Memory B cell (primary cell): ENCODE results near the gene KRTAP10-7.
"Not testable (repeated sequence)": the region's sequence is repeated elsewhere in the genome, so short reads cannot be mapped to it uniquely, and the experiment has no call there.

Experiments
- ATAC-seq: fragments of 150-1000 bp; cut with Tn5 transposase; 2 replicates; pipeline ENCODE4 v1.10.0; 2021; ENCODE audit warnings: low read depth, mild to moderate bottlenecking, moderate library complexity
- DNase-seq, 2 donors: peaks; one replicate each; pipeline ENCODE4 v3.0.0; 2022; ENCODE audit warnings: low spot score in 2 of 2
- H3K27ac Mint-ChIP-seq: one replicate; pipeline ENCODE4 v1.8.0; 2022; ENCODE audit warnings: mild to moderate bottlenecking, moderate library complexity, mixed read lengths
- H3K27me3 Mint-ChIP-seq: one replicate; pipeline ENCODE4 v1.8.0; 2022; ENCODE audit warnings: mixed read lengths
- H3K36me3 Mint-ChIP-seq: one replicate; pipeline ENCODE4 v1.8.0; 2022; ENCODE audit warnings: mild to moderate bottlenecking, mixed read lengths
- H3K4me1 Mint-ChIP-seq: one replicate; pipeline ENCODE4 v1.8.0; 2022; ENCODE audit warnings: mixed read lengths
- H3K4me3 Mint-ChIP-seq: one replicate; pipeline ENCODE4 v1.8.0; 2022; ENCODE audit warnings: mild to moderate bottlenecking, moderate library complexity, mixed read lengths
- H3K9me3 Mint-ChIP-seq: one replicate; pipeline ENCODE4 v1.8.0; 2022; ENCODE audit warnings: mixed read lengths

Gene KRTAP10-7

DNA sequence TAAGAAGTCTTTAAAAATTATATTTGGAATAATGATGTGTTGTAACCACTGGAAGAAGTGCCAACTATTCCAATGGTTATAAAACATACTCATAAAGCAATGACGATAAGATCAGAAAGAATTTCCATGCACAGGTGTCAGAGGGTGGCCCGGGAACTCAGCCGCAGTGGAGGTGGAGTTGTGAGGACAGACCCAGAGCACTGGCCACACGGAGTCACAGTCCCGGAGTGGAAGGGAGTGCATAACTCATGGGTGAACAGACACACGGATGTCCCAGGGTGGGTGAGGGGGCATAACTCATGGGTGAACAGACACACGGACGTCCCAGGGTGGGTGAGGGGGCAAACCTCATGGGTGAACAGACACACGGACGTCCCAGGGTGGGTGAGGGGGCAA, 24.4 kb upstream of the KRTAP10-7 start:
- peaks cover 18% of the 10 kb centered on the region for H3K9me3 Mint-ChIP-seq
- ATAC-seq = no peak
- peaks cover 10% of the 10 kb centered on the region for H3K36me3 Mint-ChIP-seq
- peaks cover 28% of the 10 kb centered on the region for H3K27me3 Mint-ChIP-seq
- DNase-seq = no peak
- H3K4me1 Mint-ChIP-seq = peaks cover 2% of the 10 kb centered on the region
- H3K4me3 Mint-ChIP-seq = no peak overlapping the region
- H3K27ac Mint-ChIP-seq = no peak overlapping the region

DNA sequence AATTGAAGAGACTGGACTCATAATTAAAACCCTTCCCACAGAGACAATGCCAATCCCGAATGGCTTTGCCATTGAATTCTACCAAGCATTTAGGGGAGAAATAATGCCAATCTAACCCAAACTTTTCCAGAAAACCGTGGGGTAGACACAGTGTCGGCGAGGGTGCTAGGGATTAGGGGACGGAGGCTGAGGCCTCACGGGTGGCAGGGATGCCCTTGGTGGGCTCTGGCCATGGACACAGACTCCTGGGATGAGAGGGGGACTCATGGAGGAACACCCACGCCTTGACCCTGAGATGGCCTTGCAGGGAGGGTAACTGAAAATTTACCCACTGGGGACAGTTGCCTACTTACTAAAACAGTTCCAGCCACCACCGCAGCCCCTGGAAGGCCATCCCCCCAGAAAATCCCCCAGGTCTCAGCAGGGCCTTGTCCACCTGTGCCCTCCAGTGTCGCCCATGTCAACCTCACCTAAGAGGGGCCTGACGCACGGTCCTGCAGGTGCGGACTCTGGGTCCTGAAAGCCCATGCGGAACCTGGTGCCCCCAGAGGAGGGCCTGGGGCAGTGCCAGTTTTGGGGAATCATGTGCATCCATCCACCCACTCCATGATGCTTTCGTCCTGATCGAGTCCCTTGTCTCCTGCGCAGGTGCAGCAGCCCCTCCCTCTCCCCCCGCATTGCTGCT, 21.9 kb upstream of the KRTAP10-7 start:
- Mint-ChIP-seq H3K4me1 (peaks cover 2% of the 10 kb centered on the region), H3K27me3 (peaks cover 23% of the 10 kb centered on the region)

DNA sequence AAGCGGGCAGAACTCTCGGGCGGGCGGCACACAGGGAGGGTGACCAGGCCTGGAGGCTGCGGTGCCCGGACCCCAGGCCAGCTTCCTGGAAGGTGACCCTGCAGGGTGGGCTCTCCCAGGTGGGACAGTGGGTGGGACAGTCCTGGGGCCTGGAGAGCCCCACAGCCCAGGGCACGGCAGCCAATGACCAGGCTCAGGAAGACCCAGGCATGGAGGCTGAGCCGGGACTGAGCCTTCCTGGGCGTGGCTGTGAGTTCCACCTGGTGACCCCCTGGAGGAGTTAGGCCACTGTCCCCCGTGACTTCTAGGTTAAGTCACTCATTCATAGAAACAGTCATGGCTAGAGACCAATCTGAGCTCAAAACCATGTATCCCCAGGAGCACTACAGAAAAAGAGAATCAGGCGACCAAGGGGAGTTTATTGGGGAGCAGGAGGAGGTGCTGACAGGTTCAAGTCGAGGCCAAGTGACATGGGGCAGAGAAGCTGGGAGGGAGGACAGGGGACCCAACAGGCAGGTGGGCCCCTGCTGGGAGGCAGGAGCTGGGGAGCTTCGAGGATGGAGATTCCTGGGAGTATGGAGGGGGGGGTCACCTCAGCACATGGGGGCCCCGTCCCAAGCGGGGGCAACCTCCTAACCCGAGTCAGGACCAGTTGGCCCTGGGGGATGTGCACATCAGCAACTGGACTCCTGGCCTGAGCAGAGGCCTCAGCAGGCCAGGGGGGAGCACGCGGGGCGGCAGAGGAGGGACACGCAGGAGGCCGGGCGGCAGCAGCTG, 21.2 kb upstream of the KRTAP10-7 start:
- Mint-ChIP-seq H3K36me3 (peaks cover 12% of the 10 kb centered on the region), H3K27ac (no peak overlapping the region), H3K4me1 (peaks cover 2% of the 10 kb centered on the region), H3K9me3 (peaks cover 25% of the 10 kb centered on the region), H3K27me3 (peaks cover 24% of the 10 kb centered on the region), H3K4me3 (no peak overlapping the region)
- ATAC-seq (no peak), DNase-seq (no peak)

More for the DNA sequence above, 21.9 kb upstream of the KRTAP10-7 start:
- peaks cover 12% of the 10 kb centered on the region for H3K36me3 Mint-ChIP-seq
- ATAC-seq = no peak
- H3K9me3 Mint-ChIP-seq = peaks cover 25% of the 10 kb centered on the region
- no peak for DNase-seq
- H3K4me3 Mint-ChIP-seq = no peak overlapping the region
- H3K27ac Mint-ChIP-seq = no peak overlapping the region

DNA sequence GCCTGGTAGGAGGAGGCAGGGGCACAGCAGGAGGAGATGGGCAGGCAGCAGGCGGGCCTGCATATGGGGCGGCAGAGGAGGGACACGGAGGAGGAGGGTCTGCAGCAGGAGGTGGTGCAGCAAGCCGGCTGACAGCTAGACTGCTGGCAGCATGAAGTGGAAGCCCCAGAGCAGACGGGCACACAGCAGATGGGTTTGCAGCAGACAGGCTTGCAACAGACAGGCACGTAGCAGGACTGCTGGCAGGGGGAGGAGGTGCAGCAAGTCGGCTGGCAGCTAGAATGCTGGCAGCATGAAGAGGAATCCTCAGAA, 20.6 kb upstream of the KRTAP10-7 start:
- Mint-ChIP-seq H3K9me3 (peaks cover 25% of the 10 kb centered on the region), H3K27me3 (peaks cover 22% of the 10 kb centered on the region), H3K27ac (no peak overlapping the region), H3K4me3 (no peak overlapping the region), H3K36me3 (peaks cover 12% of the 10 kb centered on the region), H3K4me1 (peaks cover 2% of the 10 kb centered on the region)
- ATAC-seq (no peak), DNase-seq (no peak)

DNA sequence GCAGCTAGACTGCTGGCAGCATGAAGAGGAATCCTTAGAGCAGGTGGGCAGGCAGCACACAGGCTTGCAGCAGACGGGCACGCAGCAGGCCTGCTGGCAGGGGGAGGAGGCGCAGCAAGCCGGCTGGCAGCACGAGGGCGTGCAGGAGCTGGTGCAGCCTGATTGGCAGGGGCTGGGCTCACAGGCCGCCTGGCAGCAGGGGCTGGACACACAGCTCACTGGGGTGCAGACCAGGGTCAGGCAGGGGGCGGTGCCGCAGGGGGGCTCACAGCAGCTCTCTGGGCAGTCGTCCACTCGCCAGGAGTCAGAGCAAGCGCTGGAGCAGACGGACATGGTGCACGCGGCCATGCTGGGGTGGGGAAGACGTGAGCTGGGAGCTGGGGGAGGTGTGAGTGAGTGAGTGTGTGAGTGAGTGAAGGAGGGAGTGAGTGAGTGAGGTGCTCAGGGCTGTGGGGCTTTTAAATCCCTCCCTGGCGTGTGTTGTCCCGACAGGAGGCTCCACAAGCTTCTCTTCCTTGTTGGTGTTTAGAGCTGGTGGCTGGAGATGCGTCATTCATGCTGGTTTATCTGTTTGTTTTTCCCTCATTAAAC, 20.1 kb upstream of the KRTAP10-7 start, which contains the start of gene KRTAP10-5:
TSS of gene KRTAP10-5 (minus strand) at position 374 of the 591 bp plus-strand sequence. CDS start at position 348, 26 bp downstream.
- H3K27ac Mint-ChIP-seq, DNase-seq: not testable (repeated sequence)
- peaks cover 25% of the 10 kb centered on the region for H3K9me3 Mint-ChIP-seq

DNA sequence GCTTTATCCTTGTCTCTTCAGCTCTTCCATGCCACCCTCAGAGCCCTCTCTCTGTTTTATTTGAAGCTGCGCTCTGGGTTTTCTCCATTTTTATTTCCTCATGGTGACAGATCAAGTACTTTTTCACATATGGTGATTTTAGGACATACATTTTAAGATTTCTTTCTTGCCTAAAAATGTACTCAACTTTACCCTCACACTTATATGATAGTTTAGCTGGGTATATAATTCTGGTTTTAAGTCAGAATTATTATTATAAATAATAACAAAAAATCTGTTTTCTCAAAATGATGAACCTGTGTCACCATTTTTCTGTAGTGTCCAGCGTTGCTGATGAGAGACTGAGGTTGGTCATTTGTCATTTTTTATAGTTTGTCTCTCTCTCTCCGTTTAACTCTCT, 19.2 kb upstream of the KRTAP10-7 start:
- H3K4me1 Mint-ChIP-seq = no peaks in the 10 kb centered on the region
- no peak overlapping the region for H3K27ac Mint-ChIP-seq
- H3K27me3 Mint-ChIP-seq = peaks cover 23% of the 10 kb centered on the region
- DNase-seq (no peak), ATAC-seq (no peak)
- peaks cover 28% of the 10 kb centered on the region for H3K9me3 Mint-ChIP-seq
- H3K4me3 Mint-ChIP-seq = no peak overlapping the region
- peaks cover 12% of the 10 kb centered on the region for H3K36me3 Mint-ChIP-seq

More for the DNA sequence above, 20.1 kb upstream of the KRTAP10-7 start, which contains the start of gene KRTAP10-5:
- Mint-ChIP-seq H3K36me3 (peaks cover 12% of the 10 kb centered on the region), H3K27me3 (peaks cover 23% of the 10 kb centered on the region)
- ATAC-seq, H3K4me1 Mint-ChIP-seq, H3K4me3 Mint-ChIP-seq: not testable (repeated sequence)

DNA sequence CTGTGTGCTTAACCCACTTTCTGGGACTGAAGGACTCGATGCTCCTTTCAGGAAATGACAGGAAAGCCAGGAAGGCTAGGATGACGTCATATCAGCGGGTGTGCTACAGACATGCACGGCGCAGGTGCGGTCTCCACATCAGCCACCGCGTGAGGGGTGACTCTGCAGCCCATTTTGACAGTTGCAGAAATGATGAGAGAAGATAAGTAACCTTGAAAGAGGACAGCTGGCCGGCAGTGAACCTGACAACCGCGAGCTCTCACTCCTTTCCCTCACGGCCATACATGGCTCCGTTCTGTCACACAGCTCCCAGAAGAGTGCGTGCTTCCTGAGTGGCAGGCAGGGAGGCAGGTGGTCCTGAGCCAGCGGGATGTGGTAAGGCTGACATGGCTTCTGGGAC, 18.3 kb upstream of the KRTAP10-7 start:
- Mint-ChIP-seq H3K9me3 (peaks cover 25% of the 10 kb centered on the region), H3K4me3 (no peak overlapping the region), H3K36me3 (peaks cover 10% of the 10 kb centered on the region)

DNA sequence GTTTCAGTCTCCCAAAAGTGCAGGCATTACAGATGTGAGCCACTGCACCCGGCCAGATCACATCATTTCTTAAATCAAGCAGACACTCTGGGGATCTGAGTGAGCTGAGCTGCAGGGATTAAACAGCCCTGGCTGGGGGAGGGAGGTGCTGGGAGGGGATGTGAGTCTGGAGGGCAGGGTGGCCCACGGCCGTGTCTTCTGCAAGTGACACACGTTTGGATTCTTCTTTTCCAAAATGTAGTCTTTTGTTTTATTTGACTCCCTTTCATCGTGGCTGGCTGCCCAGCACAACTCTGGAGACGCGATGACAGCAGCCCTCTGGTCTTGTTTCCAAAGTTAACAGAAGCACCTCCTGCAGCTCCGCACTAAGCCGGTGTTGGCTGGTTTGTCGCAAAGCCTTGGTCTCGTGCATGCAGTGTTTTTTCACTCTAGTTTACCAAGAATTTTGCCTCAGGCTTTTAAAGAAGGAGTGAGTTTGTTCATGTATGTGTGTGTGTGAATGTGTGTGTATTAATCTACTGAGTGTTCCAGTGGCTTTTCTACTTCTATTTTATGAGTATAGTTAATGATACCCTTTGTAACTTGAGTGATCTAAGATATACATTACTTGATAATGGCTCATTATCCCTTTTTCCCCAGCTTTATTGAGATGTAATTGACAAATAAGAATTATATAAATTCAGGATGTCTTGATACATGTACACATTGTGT, 17.2 kb upstream of the KRTAP10-7 start:
- Mint-ChIP-seq H3K9me3 (peaks cover 21% of the 10 kb centered on the region), H3K27ac (no peak overlapping the region), H3K36me3 (peaks cover 10% of the 10 kb centered on the region), H3K4me1 (no peaks in the 10 kb centered on the region), H3K27me3 (peaks cover 24% of the 10 kb centered on the region), H3K4me3 (no peak overlapping the region)
- ATAC-seq (no peak), DNase-seq (no peak)

More for the DNA sequence above, 18.3 kb upstream of the KRTAP10-7 start:
- Mint-ChIP-seq H3K27me3 (peaks cover 27% of the 10 kb centered on the region), H3K4me1 (no peaks in the 10 kb centered on the region), H3K27ac (no peak overlapping the region)
- no peak for DNase-seq
- no peak for ATAC-seq

DNA sequence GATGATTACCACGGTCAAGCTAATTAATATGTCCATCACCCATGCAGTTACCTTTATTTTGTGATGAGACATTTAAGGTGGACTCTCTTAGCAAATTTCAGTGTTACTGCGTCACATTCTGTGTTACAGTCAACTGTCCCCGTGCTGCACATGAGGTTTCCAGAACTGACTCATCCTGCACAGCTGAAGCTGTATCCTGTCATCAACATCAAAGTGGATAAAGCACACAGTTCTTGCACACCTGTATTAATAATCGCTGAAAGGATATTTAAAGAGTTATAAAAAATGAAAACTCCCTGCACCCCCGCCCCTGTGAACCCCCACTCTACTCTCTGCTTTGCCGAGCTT, 16.6 kb upstream of the KRTAP10-7 start:
- no peaks in the 10 kb centered on the region for H3K4me1 Mint-ChIP-seq
- peaks cover 10% of the 10 kb centered on the region for H3K36me3 Mint-ChIP-seq
- no peak for ATAC-seq
- H3K27ac Mint-ChIP-seq = no peak overlapping the region
- no peak for DNase-seq
- H3K9me3 Mint-ChIP-seq = peaks cover 21% of the 10 kb centered on the region
- H3K27me3 Mint-ChIP-seq = peaks cover 24% of the 10 kb centered on the region
- no peak overlapping the region for H3K4me3 Mint-ChIP-seq

DNA sequence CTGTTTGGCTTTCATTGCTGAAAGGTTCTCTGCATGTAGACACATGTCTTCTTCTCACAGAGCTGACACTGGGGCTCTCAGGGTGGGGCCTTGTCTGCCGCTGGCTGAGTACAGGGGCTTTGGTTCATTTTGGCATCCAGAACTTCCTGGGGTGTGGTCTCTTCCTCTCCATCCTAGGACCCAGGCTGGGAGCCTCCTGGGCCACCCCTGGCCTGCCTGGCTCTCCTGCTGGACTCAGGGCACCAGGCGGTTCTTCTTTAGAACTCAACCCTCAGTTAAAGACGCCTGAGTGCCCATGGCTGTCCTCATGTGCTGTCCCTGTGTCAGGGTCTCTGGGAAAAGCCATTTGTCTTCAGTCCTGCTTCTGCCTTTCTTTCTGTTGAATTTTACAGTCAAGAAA, 14.5 kb upstream of the KRTAP10-7 start:
- Mint-ChIP-seq H3K27ac (no peak overlapping the region), H3K4me3 (no peak overlapping the region), H3K9me3 (peaks cover 12% of the 10 kb centered on the region), H3K4me1 (no peaks in the 10 kb centered on the region), H3K36me3 (peaks cover 1% of the 10 kb centered on the region), H3K27me3 (peaks cover 22% of the 10 kb centered on the region)
- ATAC-seq (no peak), DNase-seq (no peak)

DNA sequence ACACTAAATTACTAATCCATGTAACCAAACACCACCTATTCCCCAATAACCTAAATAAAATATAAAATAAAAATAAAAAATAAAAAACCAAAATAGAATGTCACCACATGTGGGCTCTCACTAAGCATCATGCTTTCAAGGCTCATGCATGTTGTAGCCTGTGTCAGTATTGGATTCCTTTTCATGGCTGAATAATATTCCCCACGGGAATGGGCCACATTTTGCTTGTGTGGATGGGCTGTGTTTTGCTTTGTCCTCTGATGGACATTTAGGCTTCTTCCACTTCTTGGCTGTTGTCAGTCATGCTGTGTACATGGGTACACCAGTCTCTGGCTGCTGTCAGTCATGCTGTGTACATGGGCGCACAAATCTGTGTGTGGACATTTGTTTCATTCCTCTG, 11.3 kb upstream of the KRTAP10-7 start:
- Mint-ChIP-seq H3K4me3 (no peak overlapping the region), H3K4me1 (no peaks in the 10 kb centered on the region), H3K36me3 (no peaks in the 10 kb centered on the region), H3K27me3 (peaks cover 30% of the 10 kb centered on the region), H3K27ac (no peak overlapping the region), H3K9me3 (peaks cover 3% of the 10 kb centered on the region)
- DNase-seq (no peak), ATAC-seq (no peak)

DNA sequence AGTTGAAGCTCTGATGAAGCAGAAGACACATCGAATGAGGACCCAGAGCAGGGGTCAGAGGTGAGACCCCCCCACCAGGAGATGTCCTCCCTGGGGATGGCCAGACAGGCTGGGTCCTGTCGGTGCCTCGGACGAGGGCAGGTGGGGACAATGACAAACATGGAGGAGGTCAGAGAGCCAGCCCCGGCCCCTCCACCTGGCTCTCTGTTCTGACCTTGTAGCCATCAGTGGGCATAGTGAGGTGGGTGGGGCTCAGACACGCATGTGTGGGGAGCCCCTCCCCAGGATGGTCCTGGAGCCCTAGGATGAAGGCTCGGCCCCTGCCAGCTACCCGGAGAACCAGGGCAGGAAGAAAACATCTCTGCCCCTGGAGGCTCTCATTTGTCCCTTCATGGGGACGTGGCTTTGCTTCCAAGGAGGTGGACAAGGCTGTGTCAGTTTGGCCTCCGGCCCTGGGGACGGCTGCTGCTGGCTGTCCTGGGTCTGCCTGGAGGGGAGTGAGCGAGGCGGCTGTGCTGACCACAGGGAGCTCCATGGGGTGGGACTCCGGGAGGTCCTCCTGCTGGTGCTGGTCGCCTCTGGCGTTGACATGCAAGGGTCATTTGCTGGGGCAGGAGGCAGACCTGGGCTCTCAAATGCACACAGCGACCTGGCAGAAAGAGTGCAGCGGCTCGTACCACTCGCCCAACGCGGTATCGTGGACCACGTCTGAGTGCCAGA, 10.7 kb upstream of the KRTAP10-7 start:
- Mint-ChIP-seq H3K27ac (no peak overlapping the region), H3K9me3 (peaks cover 3% of the 10 kb centered on the region), H3K4me1 (no peaks in the 10 kb centered on the region), H3K4me3 (no peak overlapping the region), H3K27me3 (peaks cover 25% of the 10 kb centered on the region), H3K36me3 (no peaks in the 10 kb centered on the region)
- DNase-seq (no peak), ATAC-seq (no peak)

DNA sequence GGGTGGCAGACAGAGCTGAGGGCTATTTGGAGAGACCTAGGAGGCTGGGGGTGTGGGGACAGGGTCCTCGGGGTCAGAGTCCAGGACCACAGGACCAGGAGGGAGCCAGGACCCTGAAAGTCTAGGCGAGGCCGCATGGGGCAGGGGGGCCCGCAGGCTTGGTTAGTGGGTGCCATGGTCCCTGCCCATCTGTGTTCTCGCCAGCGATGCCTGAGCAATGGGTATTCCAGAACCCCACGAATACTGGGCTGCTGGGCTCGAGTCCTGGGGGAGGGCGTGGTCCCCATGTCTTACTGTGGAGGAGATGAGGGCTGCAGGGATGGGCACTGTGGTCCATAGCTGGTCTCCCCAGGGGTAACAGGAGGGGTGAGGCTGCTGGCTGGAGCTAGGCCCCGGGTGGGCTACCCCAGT, 10.1 kb upstream of the KRTAP10-7 start:
- ATAC-seq (no peak), DNase-seq (peak in 1 of 2 donors; percentile 9)
- H3K27me3 Mint-ChIP-seq = peaks cover 26% of the 10 kb centered on the region
- no peak overlapping the region for H3K27ac Mint-ChIP-seq
- no peak overlapping the region for H3K4me3 Mint-ChIP-seq
- no peaks in the 10 kb centered on the region for H3K36me3 Mint-ChIP-seq
- H3K9me3 Mint-ChIP-seq = peaks cover 3% of the 10 kb centered on the region
- peaks cover 2% of the 10 kb centered on the region for H3K4me1 Mint-ChIP-seq
